Loucy (cell line): ENCODE measurements around the gene CPVL.

Source experiments
- EZH2phosphoT487 ChIP-seq: fragments of 200-600 bp; IDR thresholded peaks from 2 replicates; pipeline ENCODE4 v1.6.1; 2018; ENCODE audit warnings: antibody characterized with exemption, mild to moderate bottlenecking, moderate library complexity, borderline replicate concordance
- TF ChIP-seq, protein P1 (sequence below): fragments of 200-600 bp; sonication (generic); conservative IDR thresholded peaks from 2 replicates; pipeline ENCODE4 v1.5.1; 2014; ENCODE audit warnings: mild to moderate bottlenecking, antibody characterized with exemption, low read length

DNA sequence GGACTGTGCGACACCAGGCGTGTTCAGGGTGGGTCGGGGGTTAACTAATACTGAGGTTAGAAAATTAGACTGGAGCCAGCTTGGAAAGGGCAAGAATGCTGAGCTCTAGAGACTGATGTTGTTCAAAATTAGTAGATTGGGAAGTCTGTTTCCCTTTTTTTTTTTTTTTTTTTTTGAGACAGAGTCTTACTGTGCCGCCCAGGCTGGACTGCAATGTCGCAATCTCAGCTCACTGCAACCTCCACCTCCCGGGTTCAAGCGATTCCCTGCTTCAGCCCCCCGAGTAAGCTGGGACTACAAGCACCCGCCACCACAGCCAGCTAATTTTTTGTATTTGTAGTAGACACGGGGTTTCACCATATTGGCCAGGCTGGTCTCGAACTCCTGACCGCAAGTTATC lies 2.7 kb upstream of the CPVL start:
- TF ChIP-seq, protein P1, sequence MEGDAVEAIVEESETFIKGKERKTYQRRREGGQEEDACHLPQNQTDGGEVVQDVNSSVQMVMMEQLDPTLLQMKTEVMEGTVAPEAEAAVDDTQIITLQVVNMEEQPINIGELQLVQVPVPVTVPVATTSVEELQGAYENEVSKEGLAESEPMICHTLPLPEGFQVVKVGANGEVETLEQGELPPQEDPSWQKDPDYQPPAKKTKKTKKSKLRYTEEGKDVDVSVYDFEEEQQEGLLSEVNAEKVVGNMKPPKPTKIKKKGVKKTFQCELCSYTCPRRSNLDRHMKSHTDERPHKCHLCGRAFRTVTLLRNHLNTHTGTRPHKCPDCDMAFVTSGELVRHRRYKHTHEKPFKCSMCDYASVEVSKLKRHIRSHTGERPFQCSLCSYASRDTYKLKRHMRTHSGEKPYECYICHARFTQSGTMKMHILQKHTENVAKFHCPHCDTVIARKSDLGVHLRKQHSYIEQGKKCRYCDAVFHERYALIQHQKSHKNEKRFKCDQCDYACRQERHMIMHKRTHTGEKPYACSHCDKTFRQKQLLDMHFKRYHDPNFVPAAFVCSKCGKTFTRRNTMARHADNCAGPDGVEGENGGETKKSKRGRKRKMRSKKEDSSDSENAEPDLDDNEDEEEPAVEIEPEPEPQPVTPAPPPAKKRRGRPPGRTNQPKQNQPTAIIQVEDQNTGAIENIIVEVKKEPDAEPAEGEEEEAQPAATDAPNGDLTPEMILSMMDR, result no peak
- no peak for TF ChIP-seq EZH2phosphoT487
